H1 (cell line): Measurements from ENCODE around the gene RNF2. TPM values are rescaled to one million over a fixed set of nuclear protein-coding genes. Genes with fewer than 3 reads are reported as not detected.

Experiments
- CBX5 ChIP-seq: fragments of 300-800, 300-1000 bp; sonication (generic); IDR thresholded peaks from 2 replicates; pipeline ENCODE4 v1.7.1; 2016; ENCODE audit warnings: antibody characterized with exemption, low read length, low read depth
- CHD7 ChIP-seq: fragments of 300-600 bp; sonication (generic); IDR thresholded peaks from 2 replicates; pipeline ENCODE4 v1.7.1; 2012; ENCODE audit warnings: low read length, moderate library complexity, mild to moderate bottlenecking, inconsistent platforms; ENCODE audit not compliant: insufficient replicate concordance
- EGR1 ChIP-seq: IDR thresholded peaks from 2 replicates; pipeline ENCODE4 v1.6.1; 2011; ENCODE audit warnings: low read depth, low read length, borderline replicate concordance
- EP300 ChIP-seq, 2 experiments: IDR thresholded peaks; 1 replicate in 1 of 2; 2 replicates in 1 of 2; pipeline ENCODE4 v1.6.1; 2011 to 2012; ENCODE audit warnings: low read depth in 2 of 2, low read length in 2 of 2, mild to moderate bottlenecking in 2 of 2, borderline replicate concordance in 1 of 2, inconsistent platforms in 1 of 2, moderate library complexity in 1 of 2
- HDAC2 ChIP-seq, 2 experiments: fragments of 300-600 bp in 1 of 2; sonication (generic) in 1 of 2; IDR thresholded peaks; 2 replicates each; pipeline ENCODE4 v1.6.1; 2011 to 2012; ENCODE audit warnings: low read depth in 2 of 2, low read length in 2 of 2, mild to moderate bottlenecking in 2 of 2, moderate library complexity in 2 of 2, borderline replicate concordance in 1 of 2, inconsistent platforms in 1 of 2
- KDM5A ChIP-seq: fragments of 200-600 bp; IDR thresholded peaks from 2 replicates; pipeline ENCODE4 v1.7.1; 2012; ENCODE audit warnings: mild to moderate bottlenecking, low read length, inconsistent platforms, mixed read lengths
- MAFK ChIP-seq: IDR thresholded peaks from 2 replicates; pipeline ENCODE4 v1.6.1; 2012; ENCODE audit warnings: low read depth, mild to moderate bottlenecking, improper control_type of control experiment, low read length
- RBBP5 ChIP-seq: IDR thresholded peaks from 2 replicates; pipeline ENCODE4 v1.7.1; 2012; ENCODE audit warnings: low read depth, mild to moderate bottlenecking, inconsistent platforms, low read length, moderate library complexity, borderline replicate concordance
- RFX5 ChIP-seq: IDR thresholded peaks from 2 replicates; pipeline ENCODE4 v1.6.1; 2011; ENCODE audit warnings: low read depth, low read length, improper control_type of control experiment, borderline replicate concordance
- SAP30 ChIP-seq: fragments of 300-600 bp; sonication (generic); IDR thresholded peaks from 2 replicates; pipeline ENCODE4 v1.7.1; 2012; ENCODE audit warnings: low read length, moderate library complexity, mild to moderate bottlenecking, inconsistent platforms; ENCODE audit not compliant: insufficient read depth, insufficient replicate concordance
- SP2 ChIP-seq: IDR thresholded peaks from 2 replicates; pipeline ENCODE4 v1.6.1; 2012; ENCODE audit warnings: mild to moderate bottlenecking, low read length, inconsistent platforms
- TEAD4 ChIP-seq: IDR thresholded peaks from 2 replicates; pipeline ENCODE4 v1.6.1; 2012; ENCODE audit warnings: low read depth, low read length, inconsistent platforms, mixed read lengths
- polyA plus RNA-seq, 7 experiments: library from polyadenylated mRNA; depleted of rRNA in 3 of 7; stranded (reverse) in 5 of 7; unstranded in 2 of 7; fragments of >200 nt in 5 of 7; fragments of 200-250 nt in 2 of 7; gene quantifications; 1 replicate in 5 of 7; 2 replicates in 1 of 7; 4 replicates in 1 of 7; pipeline versions ENCODE4 v1.2.1 to v1.2.3, GENCODE V29; 2011 to 2013; ENCODE audit warnings: missing spikeins in 2 of 7, mixed read lengths in 2 of 7
- total RNA-seq: library from RNA; stranded (reverse); fragmentation: NEBNext Ultra II Directional; extraction: Animal tissue kit (Norgen Biotek cat#: 25700); gene quantifications from 2 replicates; pipeline ENCODE4 v1.2.1, GENCODE V29; 2021

RNF2 gene
- total and polyA plus RNA-seq, 2 of the 8 experiments (the other 6 are each of a cell fraction or from before 2014, with no cell fraction given), result 28.9 to 58.9 TPM

DNA sequence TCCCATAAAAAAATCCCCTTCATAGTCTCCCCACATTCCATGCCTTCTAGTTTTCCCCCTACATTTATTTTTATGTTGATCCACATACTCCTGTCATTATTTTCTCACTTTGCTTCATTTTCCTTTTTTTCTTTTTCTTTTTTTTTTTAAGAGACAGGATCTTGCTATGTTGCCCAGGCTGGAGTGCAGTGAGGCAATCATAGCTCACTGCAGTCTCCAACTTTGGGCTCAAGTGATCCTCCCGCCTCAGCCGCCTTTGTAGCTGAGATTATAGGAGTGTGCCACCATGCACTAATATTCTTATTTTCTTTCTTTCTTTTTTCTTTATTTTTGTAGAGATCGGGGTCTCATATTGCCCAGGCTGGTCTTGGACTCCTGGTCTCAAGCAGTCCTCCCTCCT, 7.8 kb downstream of the RNF2 start (continued):
- TF ChIP-seq CHD7 (no peak), RFX5 (no peak), KDM5A (no peak), MAFK (no peak), SP2 (no peak), HDAC2 (IDR thresholded peaks at IDR 0.05; ENCODE audit: borderline replicate concordance in 1 of 2, low read depth in 2 of 2, low read length in 2 of 2) (no peak), CBX5 (no peak), EP300 (IDR thresholded peaks at IDR 0.05; ENCODE audit: borderline replicate concordance in 1 of 2, low read depth in 2 of 2, low read length in 2 of 2) (no peak), RBBP5 (no peak), TEAD4 (no peak), EGR1 (no peak), SAP30 (no peak)
